Sigmoid colon (tissue), 7 donors: Measurements from ENCODE around the gene ITGA11. TPM values are rescaled to one million over a fixed set of nuclear protein-coding genes. Genes with fewer than 3 reads are reported as not detected.

ENCODE experiments used
- DNase-seq: peaks from one replicate; pipeline ENCODE4 v3.0.0-alpha.2; 2019
- H3K27ac ChIP-seq, 4 donors: fragments of 200-600 bp; sonication (generic); one replicate each; pipeline ENCODE4 v1.5.1; 2016 to 2019; ENCODE audit warnings: mild to moderate bottlenecking in 1 of 4
- H3K27me3 ChIP-seq, 3 donors: fragments of 200-600 bp; sonication (generic); one replicate each; pipeline ENCODE4 v1.5.1; 2019; ENCODE audit warnings: mild to moderate bottlenecking in 1 of 3
- H3K36me3 ChIP-seq, 4 donors: fragments of 200-600 bp; sonication (generic); one replicate each; pipeline ENCODE4 v1.5.1; 2016 to 2019
- H3K4me1 ChIP-seq, 4 donors: fragments of 200-600 bp; sonication (generic); one replicate each; pipeline ENCODE4 v1.5.1; 2017 to 2019
- H3K4me3 ChIP-seq, 4 donors: fragments of 200-600 bp; sonication (generic); one replicate each; pipeline ENCODE4 v1.5.1; 2017 to 2019; ENCODE audit warnings: mild to moderate bottlenecking in 2 of 4, moderate library complexity in 1 of 4
- H3K9me3 ChIP-seq, 4 donors: fragments of 200-600 bp in 3 of 4; sonication (generic) in 3 of 4; one replicate each; pipeline versions ENCODE4 v1.5.1 to v1.6.1; 2013 to 2019
- EP300 ChIP-seq, 4 donors: sonication (generic); formaldehyde crosslinking; IDR thresholded peaks; one replicate each; pipeline ENCODE4 v1.6.1; 2017; ENCODE audit warnings: antibody characterized with exemption in 4 of 4
- POLR2A ChIP-seq, 2 donors: fragments of 450-650 bp; IDR thresholded peaks; one replicate each; pipeline ENCODE4 v1.6.1; 2016; ENCODE audit warnings: antibody characterized with exemption in 2 of 2, mild to moderate bottlenecking in 2 of 2, moderate library complexity in 2 of 2
- POLR2AphosphoS5 ChIP-seq, 4 donors: sonication (generic); formaldehyde crosslinking; IDR thresholded peaks; one replicate each; pipeline ENCODE4 v1.6.1; 2017; ENCODE audit warnings: antibody characterized with exemption in 4 of 4
- WGBS, 2 donors: extraction: QIAGEN DNeasy Blood & Tissue Kit; methylation state at CpG; one replicate each; pipeline ENCODE4 v1.1.7; 2013; 5-methylcytosine and 5-hydroxymethylcytosine counted together
- intact Hi-C: fragments of 100-400 bp; cut with DNase I; formaldehyde crosslinking; loops from one replicate; pipeline ENCODE4 v1.15.1; 2023
- polyA plus RNA-seq, 3 donors: library from polyadenylated mRNA; stranded (reverse); fragments of 200-250 nt; gene quantifications; one replicate each; pipeline ENCODE4 v1.2.3, GENCODE V29; 2013
- total RNA-seq, 4 donors: library from RNA; depleted of rRNA; stranded (reverse); fragments of >200 nt; gene quantifications; one replicate each; pipeline ENCODE4 v1.1.0, GENCODE V29; 2016
- TF ChIP-seq, protein P1 (sequence below), 4 experiments: fragments of 450-650 bp in 3 of 4; fragments of 200-600 bp in 1 of 4; IDR thresholded peaks; one replicate each; pipeline ENCODE4 v1.5.1; 2016 to 2019; ENCODE audit warnings: antibody characterized with exemption in 4 of 4, mild to moderate bottlenecking in 3 of 4, moderate library complexity in 2 of 4
- donor health status: healthy with polysubstance abuse.
- donor health status: Bipolar disorder and iron deficiency.
- donor health status: healthy.

The ITGA11 gene
- total and polyA plus RNA-seq, 7 donors: 0.71 to 6.1 (median 1.2) TPM

DNA sequence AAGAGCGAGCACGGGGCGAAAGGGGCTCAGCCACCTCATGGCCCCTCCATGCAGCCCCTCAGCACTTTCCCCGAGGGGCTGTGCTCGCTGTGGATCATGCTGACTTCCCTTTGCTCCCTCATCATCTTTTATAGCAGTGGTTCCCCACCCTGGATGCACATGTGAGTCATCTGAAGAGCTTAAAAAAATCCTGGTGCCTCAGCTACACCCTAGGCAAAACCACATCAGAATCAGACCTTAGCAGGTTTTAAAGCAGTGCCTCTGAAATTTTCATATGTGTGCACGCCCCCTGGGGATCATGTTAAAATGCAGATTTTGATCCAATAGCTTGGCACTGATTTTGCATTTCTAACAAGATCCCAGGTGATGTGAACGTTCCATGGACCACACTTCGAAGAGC, 103.5 kb downstream of the ITGA11 start:
- intact Hi-C loops: no loop called here
- no peak for TF ChIP-seq POLR2AphosphoS5 (IDR thresholded peaks at IDR 0.05)
- TF ChIP-seq POLR2A (IDR thresholded peaks at IDR 0.05): no peak
- TF ChIP-seq, protein P1, sequence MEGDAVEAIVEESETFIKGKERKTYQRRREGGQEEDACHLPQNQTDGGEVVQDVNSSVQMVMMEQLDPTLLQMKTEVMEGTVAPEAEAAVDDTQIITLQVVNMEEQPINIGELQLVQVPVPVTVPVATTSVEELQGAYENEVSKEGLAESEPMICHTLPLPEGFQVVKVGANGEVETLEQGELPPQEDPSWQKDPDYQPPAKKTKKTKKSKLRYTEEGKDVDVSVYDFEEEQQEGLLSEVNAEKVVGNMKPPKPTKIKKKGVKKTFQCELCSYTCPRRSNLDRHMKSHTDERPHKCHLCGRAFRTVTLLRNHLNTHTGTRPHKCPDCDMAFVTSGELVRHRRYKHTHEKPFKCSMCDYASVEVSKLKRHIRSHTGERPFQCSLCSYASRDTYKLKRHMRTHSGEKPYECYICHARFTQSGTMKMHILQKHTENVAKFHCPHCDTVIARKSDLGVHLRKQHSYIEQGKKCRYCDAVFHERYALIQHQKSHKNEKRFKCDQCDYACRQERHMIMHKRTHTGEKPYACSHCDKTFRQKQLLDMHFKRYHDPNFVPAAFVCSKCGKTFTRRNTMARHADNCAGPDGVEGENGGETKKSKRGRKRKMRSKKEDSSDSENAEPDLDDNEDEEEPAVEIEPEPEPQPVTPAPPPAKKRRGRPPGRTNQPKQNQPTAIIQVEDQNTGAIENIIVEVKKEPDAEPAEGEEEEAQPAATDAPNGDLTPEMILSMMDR (IDR thresholded peaks at IDR 0.05): no peak
- no peak for TF ChIP-seq EP300 (IDR thresholded peaks at IDR 0.05)
- 75 to 76% methylated on average over 8 of the region's 8 CpGs for WGBS, 2 donors
- Histone ChIP-seq H3K36me3 (no peaks in the 10 kb centered on the region), H3K4me1 (no peaks in the 10 kb centered on the region), H3K27me3 (no peaks in the 10 kb centered on the region), H3K27ac (no peak overlapping the region), H3K9me3 (no peaks in the 10 kb centered on the region), H3K4me3 (no peak overlapping the region)
- no peak for DNase-seq

DNA sequence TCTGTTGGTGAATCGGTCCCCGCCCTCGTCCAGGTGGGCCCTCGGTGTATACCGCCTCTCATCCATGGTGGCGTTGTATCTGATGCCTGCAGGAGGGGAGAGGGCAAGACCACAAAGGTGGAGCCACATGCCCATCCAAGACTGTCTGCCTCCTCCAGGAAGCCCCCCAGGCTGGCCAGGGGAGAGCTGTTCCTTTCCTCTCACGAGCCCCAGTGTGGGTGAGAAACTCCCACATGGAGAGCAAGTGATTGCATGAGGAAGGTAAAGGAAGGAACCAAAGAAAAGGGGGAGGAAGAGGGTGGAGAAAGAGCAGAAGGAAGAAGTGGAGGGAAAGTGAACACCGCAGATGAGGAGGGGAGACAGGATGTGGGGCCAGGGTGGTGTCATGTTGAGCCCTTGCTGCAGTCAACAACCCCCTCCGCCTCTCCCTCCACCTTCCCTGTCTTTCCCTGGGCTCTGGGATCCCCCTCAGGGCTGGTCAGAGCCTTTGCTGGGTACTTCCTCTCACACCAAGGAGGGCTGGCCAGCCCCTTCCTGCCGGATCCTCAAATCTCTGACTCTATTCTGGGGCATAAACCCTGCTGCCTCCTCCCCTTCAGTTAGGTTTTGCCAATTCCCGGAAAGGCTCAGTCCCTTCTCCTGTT, 105.1 kb downstream of the ITGA11 start:
- Histone ChIP-seq H3K9me3 (no peaks in the 10 kb centered on the region), H3K4me3 (no peak overlapping the region), H3K27ac (no peak overlapping the region), H3K36me3 (no peaks in the 10 kb centered on the region), H3K4me1 (no peaks in the 10 kb centered on the region), H3K27me3 (no peaks in the 10 kb centered on the region)
- WGBS, 2 donors: 71 to 73% methylated on average over 11 of the region's 11 CpGs
- TF ChIP-seq POLR2A (IDR thresholded peaks at IDR 0.05) (no peak), EP300 (IDR thresholded peaks at IDR 0.05) (no peak), POLR2AphosphoS5 (IDR thresholded peaks at IDR 0.05) (no peak)
- TF ChIP-seq, protein P1 (IDR thresholded peaks at IDR 0.05): no peak
- intact Hi-C loops: no loop called here
- no peak for DNase-seq

DNA sequence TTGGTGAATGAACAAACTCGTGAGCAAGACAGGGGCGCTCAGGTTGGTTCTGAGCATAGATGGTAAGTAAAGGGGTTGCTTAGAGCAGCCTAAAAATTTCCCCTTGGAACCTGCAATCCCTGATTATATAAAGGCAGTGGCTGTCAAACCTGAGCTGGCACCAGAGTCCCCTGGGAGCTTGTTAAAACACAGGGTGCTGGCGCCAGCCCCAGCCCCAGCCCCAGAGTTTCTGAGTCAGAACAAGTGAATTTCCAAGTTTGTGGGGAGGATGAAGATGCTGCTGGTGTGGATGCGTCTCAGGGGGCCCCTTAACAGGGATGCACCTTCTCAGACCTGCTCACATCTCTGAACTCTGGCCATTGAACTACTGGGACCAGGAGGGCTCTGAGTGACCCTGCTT, 106.2 kb downstream of the ITGA11 start:
- intact Hi-C loops: no loop called here
- no peaks in the 10 kb centered on the region for H3K27me3 ChIP-seq
- H3K4me3 ChIP-seq: no peak overlapping the region
- H3K36me3 ChIP-seq: no peaks in the 10 kb centered on the region
- H3K4me1 ChIP-seq: no peaks in the 10 kb centered on the region
- WGBS, 2 donors: 72 to 85% methylated on average over 4 of the region's 4 CpGs
- no peak overlapping the region for H3K27ac ChIP-seq
- TF ChIP-seq POLR2A (IDR thresholded peaks at IDR 0.05) (no peak), EP300 (IDR thresholded peaks at IDR 0.05) (no peak), POLR2AphosphoS5 (IDR thresholded peaks at IDR 0.05) (no peak)
- TF ChIP-seq, protein P1 (IDR thresholded peaks at IDR 0.05): no peak
- DNase-seq: no peak
- H3K9me3 ChIP-seq: no peaks in the 10 kb centered on the region

DNA sequence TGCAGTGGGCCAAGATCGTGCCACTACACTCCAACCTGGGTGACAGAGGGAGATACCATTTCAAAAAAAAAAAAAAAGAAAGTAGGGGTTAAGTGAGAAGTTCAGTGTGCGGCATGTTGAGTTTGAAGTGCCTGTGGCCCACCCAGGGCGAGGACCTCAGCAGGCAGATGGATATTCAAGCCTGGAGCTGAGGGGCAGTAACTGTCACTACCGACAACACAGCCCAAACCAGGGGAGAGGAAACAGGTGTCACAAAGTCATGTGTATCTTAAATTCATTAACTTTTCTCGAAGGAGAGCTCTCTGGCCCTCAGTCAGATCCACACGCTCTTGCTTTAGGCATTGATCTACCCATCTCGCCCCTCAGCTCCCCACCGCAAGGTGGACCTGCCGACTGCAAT, 109.2 kb downstream of the ITGA11 start:
- Histone ChIP-seq H3K27ac (no peak overlapping the region), H3K36me3 (no peaks in the 10 kb centered on the region), H3K4me1 (no peaks in the 10 kb centered on the region), H3K4me3 (no peak overlapping the region), H3K27me3 (no peaks in the 10 kb centered on the region), H3K9me3 (no peaks in the 10 kb centered on the region)
- TF ChIP-seq POLR2AphosphoS5 (IDR thresholded peaks at IDR 0.05): no peak
- no peak for TF ChIP-seq EP300 (IDR thresholded peaks at IDR 0.05)
- TF ChIP-seq POLR2A (IDR thresholded peaks at IDR 0.05): no peak
- TF ChIP-seq, protein P1 (IDR thresholded peaks at IDR 0.05): no peak
- intact Hi-C loops: no loop called here
- no peak for DNase-seq
- 67 to 73% methylated on average over 9 of the region's 9 CpGs for WGBS, 2 donors

DNA sequence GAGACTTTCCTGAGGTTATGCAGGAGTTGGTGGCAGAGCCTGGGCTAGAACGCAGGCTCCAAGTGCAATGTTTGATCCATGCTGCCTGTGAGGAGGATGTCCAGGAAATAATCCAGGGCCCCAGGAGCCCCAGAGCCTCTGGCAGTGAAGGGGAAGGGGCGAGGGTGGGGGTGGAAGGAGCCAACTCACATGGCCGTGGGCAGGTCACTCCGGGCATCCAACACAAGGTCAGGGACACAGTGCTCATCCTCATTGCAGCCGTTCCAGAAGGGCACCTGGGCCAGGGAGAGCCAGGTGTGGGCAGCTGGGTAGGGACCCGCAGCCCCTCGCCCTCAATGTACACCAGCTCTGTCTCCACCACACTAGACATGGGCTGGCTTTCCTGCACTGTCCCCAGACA, 110.7 kb downstream of the ITGA11 start:
- WGBS, 2 donors: 57 to 75% methylated on average over 7 of the region's 7 CpGs
- intact Hi-C loops: no loop called here
- H3K4me1 ChIP-seq: no peaks in the 10 kb centered on the region
- no peaks in the 10 kb centered on the region for H3K9me3 ChIP-seq
- DNase-seq: no peak
- H3K27ac ChIP-seq: no peak overlapping the region
- TF ChIP-seq POLR2A (IDR thresholded peaks at IDR 0.05) (no peak), POLR2AphosphoS5 (IDR thresholded peaks at IDR 0.05) (no peak), EP300 (IDR thresholded peaks at IDR 0.05) (no peak)
- TF ChIP-seq, protein P1 (IDR thresholded peaks at IDR 0.05): no peak
- H3K36me3 ChIP-seq: no peaks in the 10 kb centered on the region
- H3K27me3 ChIP-seq: no peaks in the 10 kb centered on the region
- no peak overlapping the region for H3K4me3 ChIP-seq
